IPS DF 6.9 (cell line): ENCODE data around the gene IFIT5.

Experiments used
- DNase-seq: peaks from one replicate; pipeline ENCODE4 v3.0.0-alpha.2; 2013; ENCODE audit warnings: low read depth, low spot score
- H3K27ac ChIP-seq: one replicate; pipeline ENCODE4 v1.5.1; 2013; ENCODE audit warnings: low read length, control low read depth
- H3K27me3 ChIP-seq: 2 replicates; pipeline ENCODE4 v1.6.1; 2013; ENCODE audit warnings: mild to moderate bottlenecking, low read length; ENCODE audit not compliant: control insufficient read depth, insufficient read depth
- H3K36me3 ChIP-seq: 2 replicates; pipeline ENCODE4 v1.6.1; 2013; ENCODE audit warnings: low read length; ENCODE audit not compliant: control insufficient read depth, insufficient read depth
- H3K4me1 ChIP-seq: 2 replicates; pipeline ENCODE4 v1.6.1; 2013; ENCODE audit warnings: low read length; ENCODE audit not compliant: control insufficient read depth, insufficient read depth
- H3K4me3 ChIP-seq: 2 replicates; pipeline ENCODE4 v1.5.1; 2013; ENCODE audit warnings: mild to moderate bottlenecking, low read length
- H3K9me3 ChIP-seq: 2 replicates; pipeline ENCODE4 v1.6.1; 2013; ENCODE audit warnings: low read length, inconsistent platforms; ENCODE audit not compliant: control insufficient read depth, insufficient read depth
- whole genome bisulfite sequencing: extraction: QIAGEN DNeasy Blood & Tissue Kit; methylation state at CpG from one replicate; pipeline ENCODE4 v1.1.7; 2013; ENCODE audit warnings: mixed read lengths, missing lambda C conversion rate; ENCODE audit not compliant: insufficient read length, insufficient coverage; 5-methylcytosine and 5-hydroxymethylcytosine counted together

IFIT5 gene, protein sequence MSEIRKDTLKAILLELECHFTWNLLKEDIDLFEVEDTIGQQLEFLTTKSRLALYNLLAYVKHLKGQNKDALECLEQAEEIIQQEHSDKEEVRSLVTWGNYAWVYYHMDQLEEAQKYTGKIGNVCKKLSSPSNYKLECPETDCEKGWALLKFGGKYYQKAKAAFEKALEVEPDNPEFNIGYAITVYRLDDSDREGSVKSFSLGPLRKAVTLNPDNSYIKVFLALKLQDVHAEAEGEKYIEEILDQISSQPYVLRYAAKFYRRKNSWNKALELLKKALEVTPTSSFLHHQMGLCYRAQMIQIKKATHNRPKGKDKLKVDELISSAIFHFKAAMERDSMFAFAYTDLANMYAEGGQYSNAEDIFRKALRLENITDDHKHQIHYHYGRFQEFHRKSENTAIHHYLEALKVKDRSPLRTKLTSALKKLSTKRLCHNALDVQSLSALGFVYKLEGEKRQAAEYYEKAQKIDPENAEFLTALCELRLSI

DNA sequence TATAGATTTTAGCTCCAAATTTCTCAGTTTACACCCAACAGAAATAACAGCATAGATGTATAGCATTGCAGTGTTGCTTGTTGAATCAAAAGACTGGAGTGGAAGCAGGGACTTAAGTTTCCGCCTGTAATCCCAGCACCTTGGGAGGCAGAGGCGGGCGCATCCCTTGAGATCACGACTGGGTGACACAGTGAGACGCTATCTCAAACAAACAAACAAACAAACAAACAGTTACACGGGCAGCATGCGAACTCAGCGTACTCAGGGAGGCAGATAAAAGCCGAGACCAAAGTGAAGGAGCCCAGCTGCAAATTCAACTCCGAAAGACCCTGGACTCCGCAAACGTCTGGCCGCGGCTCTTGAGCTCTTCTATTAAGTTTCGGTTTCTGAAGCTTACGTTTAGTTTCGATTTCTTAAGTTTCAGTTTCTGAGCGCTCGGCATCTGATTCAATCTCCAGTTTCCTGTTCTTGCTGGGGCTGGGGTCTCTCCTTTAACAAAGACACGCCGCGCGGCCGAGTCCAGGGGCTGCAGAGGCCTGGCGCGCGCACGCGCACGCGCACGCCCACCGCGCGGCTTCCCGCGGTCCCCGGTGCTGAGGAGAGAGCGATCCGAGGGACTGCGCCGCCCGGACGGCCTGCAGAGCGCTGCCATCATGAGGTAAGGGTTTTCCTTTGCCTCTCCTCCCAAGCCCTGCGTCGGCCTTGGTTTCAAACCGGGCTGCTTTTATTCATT, at the start of gene IFIT5:
TSS of gene IFIT5 (plus strand) at position 423 of the 733 bp plus-strand sequence. CDS start at position 654, 231 bp downstream.
- WGBS = no CpG with 5 or more reads among the region's 48 CpGs
- Histone ChIP-seq H3K27ac (no peak within 1 kb of the TSS), H3K9me3 (no peaks in the 10 kb centered on the region), H3K36me3 (no peaks in the 10 kb centered on the region), H3K4me3 (peak within 1 kb of the TSS; percentile 37; the same call in 1 of the 2 replicates), H3K4me1 (no peaks in the 10 kb centered on the region), H3K27me3 (peaks cover 5% of the 10 kb centered on the region; the same call in 1 of the 2 replicates)
- peak; percentile 39 for DNase-seq

DNA sequence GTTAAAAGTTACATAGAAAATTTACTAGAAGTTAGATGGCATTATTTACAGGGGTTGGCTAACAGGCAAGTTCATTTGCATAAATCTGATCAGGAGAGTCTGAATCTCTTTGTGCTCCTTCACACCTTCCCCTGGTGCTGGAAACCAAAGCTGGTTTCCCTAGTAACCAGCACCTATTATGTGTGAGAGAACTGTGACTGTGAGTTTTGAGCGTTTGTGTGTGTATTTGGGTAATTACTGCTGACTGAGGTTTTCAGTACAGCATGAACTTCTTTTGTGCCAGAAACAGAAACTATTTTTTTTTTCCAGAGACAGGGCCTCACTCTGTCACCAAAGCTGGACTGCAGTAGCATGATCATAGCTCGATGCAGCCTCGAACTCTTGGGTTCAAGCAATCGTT, 46.8 kb upstream of the IFIT5 start:
- no peak overlapping the region for H3K27ac ChIP-seq
- H3K27me3 ChIP-seq = no peaks in the 10 kb centered on the region
- no peaks in the 10 kb centered on the region for H3K36me3 ChIP-seq
- H3K4me3 ChIP-seq = no peak overlapping the region
- WGBS = no CpG with 5 or more reads among the region's 4 CpGs
- no peaks in the 10 kb centered on the region for H3K4me1 ChIP-seq
- DNase-seq = no peak
- H3K9me3 ChIP-seq = no peaks in the 10 kb centered on the region

DNA sequence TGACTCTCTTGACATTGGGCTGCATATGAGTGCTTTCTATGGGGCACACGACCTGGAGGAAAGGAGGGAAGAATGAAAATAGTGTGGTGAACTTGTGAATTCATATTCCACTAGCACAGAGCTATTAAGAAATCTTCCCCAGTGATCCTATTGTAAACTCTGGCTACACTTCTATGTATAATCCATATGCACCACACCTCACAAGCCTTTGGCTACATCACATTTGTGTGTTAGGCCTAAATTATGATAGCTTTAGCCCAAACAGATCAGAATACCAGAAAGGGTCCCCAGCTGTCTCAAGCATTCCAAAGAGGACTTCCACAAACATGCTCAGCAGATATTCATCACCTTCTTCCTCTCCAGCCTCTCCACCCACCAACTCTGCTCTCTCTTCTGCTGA, 46.2 kb upstream of the IFIT5 start:
- Histone ChIP-seq H3K4me3 (no peak overlapping the region), H3K4me1 (no peaks in the 10 kb centered on the region), H3K36me3 (no peaks in the 10 kb centered on the region), H3K27me3 (no peaks in the 10 kb centered on the region), H3K27ac (no peak overlapping the region), H3K9me3 (no peaks in the 10 kb centered on the region)
- DNase-seq = no peak
- WGBS = no CpG with 5 or more reads among the region's 1 CpG

DNA sequence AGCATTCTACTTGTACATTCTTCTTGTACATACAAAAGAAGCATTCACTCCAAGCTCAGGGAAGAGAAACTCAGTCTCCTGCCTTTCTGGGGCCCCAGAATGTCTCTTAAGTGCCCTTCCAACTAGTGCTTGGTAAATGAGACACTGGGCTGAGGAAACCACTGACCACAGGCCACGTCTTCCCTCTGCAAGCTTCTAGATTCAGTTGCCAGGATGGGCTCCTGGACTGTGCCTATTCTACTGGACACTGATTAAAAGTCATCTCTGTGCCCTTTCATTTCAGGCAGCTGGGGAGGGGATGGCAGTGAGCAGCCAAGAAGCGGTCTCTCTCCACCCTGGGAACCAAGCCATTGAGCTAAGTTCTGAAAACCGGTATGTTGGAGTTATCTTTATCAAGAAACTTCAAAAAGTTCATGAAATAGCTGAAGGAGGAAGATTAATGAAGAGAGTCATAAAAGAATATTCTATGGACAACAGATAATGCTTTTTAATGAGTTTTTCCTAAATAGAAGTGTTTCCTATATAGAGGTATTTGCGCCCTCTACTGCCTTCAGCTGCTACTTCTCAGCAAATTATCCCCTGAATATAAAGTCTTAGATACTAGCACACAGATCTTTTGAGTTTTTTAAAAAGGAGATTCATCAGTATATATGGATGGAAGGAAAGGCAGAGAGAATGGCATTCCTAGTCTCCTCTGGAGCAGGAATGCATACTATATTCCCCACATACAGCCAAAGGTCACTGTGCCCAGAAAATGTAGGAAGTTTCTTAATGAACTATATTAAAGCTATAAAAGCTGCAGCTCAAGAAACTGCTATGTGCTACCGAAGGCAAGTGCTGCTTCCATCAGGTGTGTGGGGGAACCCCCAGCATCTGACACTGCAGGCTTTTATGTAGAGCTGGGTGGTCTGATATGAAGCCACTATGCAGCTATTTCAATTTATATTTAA, 44.9 kb upstream of the IFIT5 start:
- no peaks in the 10 kb centered on the region for H3K27me3 ChIP-seq
- H3K27ac ChIP-seq = no peak overlapping the region
- no peak overlapping the region for H3K4me3 ChIP-seq
- H3K9me3 ChIP-seq = no peaks in the 10 kb centered on the region
- DNase-seq = no peak
- no peaks in the 10 kb centered on the region for H3K36me3 ChIP-seq
- H3K4me1 ChIP-seq = no peaks in the 10 kb centered on the region
- no CpG with 5 or more reads among the region's 5 CpGs for WGBS

DNA sequence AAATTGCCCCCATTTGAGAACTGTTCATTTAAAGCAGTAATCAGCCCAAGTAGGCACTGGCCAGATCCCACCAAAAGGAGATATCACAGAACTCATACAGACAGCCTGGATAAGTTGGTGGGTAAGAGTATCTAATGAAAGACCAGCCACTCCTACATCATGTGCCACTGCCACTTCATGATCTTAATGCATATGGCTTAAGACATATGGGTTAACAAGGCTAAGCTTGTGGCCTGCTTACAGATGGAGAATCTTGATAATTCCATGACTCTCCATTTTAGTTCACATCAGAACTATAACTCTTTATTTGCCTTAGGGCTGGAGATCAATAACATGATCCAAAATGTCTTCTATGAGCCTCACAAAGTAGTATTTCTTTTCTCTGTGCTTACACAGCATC, 43.3 kb upstream of the IFIT5 start:
- Histone ChIP-seq H3K4me1 (no peaks in the 10 kb centered on the region), H3K4me3 (no peak overlapping the region), H3K36me3 (no peaks in the 10 kb centered on the region), H3K27me3 (no peaks in the 10 kb centered on the region), H3K9me3 (no peaks in the 10 kb centered on the region), H3K27ac (no peak overlapping the region)
- no peak for DNase-seq

DNA sequence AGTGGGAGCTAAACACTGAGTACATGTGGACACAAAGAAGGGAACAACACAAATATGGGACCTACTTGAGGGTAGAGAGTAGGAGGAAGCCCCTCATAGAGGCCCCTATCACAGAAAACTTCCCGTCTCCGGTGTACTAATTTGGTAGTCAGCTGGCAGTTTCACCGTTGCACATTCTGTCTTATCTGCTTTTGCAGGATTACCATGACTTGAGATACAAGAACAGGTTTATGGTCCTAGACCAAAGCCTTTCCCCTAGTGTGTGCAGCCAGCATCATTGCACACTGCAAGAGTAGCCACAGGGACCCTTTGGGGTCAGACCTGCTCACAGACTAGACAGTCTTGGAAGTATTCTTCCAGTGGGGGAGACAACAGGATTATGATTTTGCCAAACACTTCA, 42.4 kb upstream of the IFIT5 start:
- Histone ChIP-seq H3K27me3 (no peaks in the 10 kb centered on the region), H3K4me1 (no peaks in the 10 kb centered on the region), H3K36me3 (no peaks in the 10 kb centered on the region), H3K27ac (no peak overlapping the region), H3K9me3 (no peaks in the 10 kb centered on the region), H3K4me3 (no peak overlapping the region)
- no CpG with 5 or more reads among the region's 3 CpGs for WGBS
- no peak for DNase-seq

DNA sequence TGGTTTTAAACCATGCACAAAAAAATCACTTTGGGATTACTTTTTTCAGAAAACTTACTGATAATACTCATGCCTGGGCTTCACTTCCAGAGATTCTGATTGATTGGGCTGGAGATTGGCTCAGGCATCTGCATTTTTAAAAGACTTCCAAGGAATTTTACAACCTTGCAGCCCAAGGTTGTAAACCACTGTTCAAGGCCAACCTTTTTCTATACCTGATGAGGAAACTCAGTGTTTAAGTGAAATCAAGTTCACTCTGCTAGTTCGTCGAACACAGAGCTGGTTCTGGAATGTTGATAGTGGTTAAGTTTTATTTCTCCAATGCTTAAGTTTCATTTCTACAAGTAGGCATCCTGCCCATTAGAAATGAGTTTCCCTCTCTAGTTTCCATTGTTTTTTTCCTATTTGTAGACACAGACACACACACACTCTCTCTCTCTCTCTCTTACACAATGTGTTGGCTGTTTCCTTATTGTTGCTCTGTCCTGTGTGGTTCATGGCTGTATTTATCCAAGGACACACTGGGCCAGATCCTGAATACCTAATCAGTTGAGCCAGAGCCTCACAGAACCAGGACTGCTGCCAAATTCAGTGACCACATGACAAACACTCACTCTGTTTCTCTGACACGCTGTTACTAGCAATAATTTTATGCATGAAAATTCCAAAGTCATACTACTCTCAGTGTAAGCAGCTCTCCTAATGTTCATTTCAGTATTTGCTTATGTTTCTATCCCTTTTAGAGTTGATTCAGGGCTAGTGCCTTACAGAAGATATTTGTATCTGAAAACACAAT, 40.3 kb upstream of the IFIT5 start:
- DNase-seq = no peak
- H3K4me3 ChIP-seq = no peak overlapping the region
- H3K27ac ChIP-seq = no peak overlapping the region

DNA sequence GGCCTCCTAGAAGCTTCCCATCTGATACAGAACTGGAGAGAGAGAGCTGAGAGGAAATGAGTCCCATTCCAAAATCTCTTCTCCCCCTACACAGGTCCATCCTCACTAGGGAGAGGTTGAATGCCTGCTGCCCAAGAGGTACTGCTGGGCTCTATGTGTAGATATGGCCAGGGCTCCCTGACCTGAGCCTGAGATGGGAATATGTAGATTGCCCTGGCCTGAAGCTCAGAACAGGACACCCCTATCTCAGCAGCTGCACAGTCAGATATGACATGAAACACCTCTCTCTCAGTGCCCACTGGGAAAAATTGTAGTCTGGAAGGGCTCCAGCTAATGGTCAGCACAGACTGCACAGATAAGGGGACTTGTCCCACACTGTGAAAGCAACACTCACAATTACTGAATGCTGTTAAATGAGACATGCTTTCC, 39.6 kb upstream of the IFIT5 start:
- no peaks in the 10 kb centered on the region for H3K27me3 ChIP-seq
- H3K9me3 ChIP-seq = no peaks in the 10 kb centered on the region
- DNase-seq = no peak
- H3K4me3 ChIP-seq = no peak overlapping the region
- H3K27ac ChIP-seq = no peak overlapping the region
- H3K4me1 ChIP-seq = no peaks in the 10 kb centered on the region
- no peaks in the 10 kb centered on the region for H3K36me3 ChIP-seq

More for the DNA sequence above, 40.3 kb upstream of the IFIT5 start:
- H3K36me3 ChIP-seq = no peaks in the 10 kb centered on the region
- H3K4me1 ChIP-seq = no peaks in the 10 kb centered on the region
- H3K27me3 ChIP-seq = no peaks in the 10 kb centered on the region
- H3K9me3 ChIP-seq = no peaks in the 10 kb centered on the region
- no CpG with 5 or more reads among the region's 3 CpGs for WGBS

DNA sequence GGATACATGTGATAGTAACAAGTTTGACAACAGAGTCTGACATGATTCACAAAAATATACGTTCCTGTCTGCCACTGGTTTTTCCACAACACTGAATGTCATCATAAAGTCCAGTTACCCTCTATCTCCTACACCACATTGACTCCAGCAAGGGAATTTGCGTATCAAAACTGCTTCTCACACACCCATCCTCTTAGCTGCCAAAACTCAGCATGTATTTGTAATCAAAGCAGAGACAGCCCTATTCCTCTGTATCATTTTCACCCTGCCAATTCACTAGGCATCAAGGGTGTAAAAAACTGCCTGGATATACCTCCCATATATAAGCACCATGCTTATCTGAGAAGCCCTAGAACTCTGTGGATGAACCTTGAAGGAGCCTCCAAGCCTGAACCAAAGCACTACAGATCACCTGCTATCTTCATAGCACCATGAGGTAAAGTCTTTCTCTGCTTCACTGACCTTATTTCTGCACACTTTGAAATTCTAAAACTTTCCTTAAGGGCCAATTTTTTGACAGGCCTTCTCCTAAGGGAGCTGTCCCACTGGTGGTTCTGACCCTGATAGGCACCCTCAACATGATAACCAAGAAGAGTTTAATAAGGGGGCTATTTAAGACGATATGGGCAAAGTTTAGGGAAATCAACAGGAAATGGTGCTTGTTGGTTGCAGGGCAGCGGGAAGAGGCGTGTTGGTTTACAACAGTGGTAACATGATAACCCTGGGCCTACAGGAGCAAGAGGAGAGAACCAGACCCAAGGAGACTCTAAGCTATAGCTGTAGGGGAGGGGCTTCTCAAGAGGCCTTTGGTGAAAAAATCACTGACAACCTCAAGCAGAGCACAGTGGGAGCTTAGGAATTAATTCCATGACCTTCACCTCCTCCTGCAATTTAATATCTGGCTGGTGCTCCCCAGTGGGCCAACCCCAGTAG, 36.4 kb upstream of the IFIT5 start, which contains the start of gene IFIT1B:
TSS of gene IFIT1B (plus strand) at position 352 of the 933 bp plus-strand sequence. CDS start at position 432, 80 bp downstream.
- WGBS = no CpG with 5 or more reads among the region's 5 CpGs
- H3K9me3 ChIP-seq = no peaks in the 10 kb centered on the region
- no peak for DNase-seq

More for the DNA sequence above, 36.4 kb upstream of the IFIT5 start, which contains the start of gene IFIT1B:
- Histone ChIP-seq H3K4me3 (no peak within 1 kb of the TSS), H3K4me1 (no peaks in the 10 kb centered on the region), H3K27me3 (no peaks in the 10 kb centered on the region), H3K36me3 (no peaks in the 10 kb centered on the region), H3K27ac (no peak within 1 kb of the TSS)
